HCT116 (cell line): ENCODE data around the gene DAPK3. TPM values are rescaled to one million over a fixed set of nuclear protein-coding genes. Genes with fewer than 3 reads are reported as not detected.

Experiments
- ATAC-seq: fragments of 200-7000 bp; cut with Tn5 transposase; 2 replicates; pipeline ENCODE4 v1.9.1; 2020; ENCODE audit warnings: mild to moderate bottlenecking, moderate library complexity
- BruUV-seq: library from RNA; stranded (reverse); fragments of 400-500 nt; replicated peaks from 2 replicates; lab custom pipeline; 2021; lab: Mats Ljungman, UMichigan
- CTCF ChIA-PET: fragments of 300-600 bp; sonication (Branson Sonifier 250); formaldehyde crosslinking; loops from one replicate; lab custom pipeline; 2021; ENCODE audit warnings: antibody characterized with exemption; lab: Charles Lee
- POLR2A ChIA-PET: fragments of 300-600, 350-600 bp; sonication (Branson Sonifier 250); formaldehyde crosslinking; loops from one replicate; lab custom pipeline; 2021; ENCODE audit warnings: antibody characterized with exemption; lab: Charles Lee
- RAD21 ChIA-PET, 2 experiments: fragments of 300-600 bp; sonication (Branson Sonifier 250); formaldehyde crosslinking; loops; one replicate each; lab custom pipeline; 2023; ENCODE audit warnings: low total read pairs in 2 of 2; ENCODE audit not compliant: uncharacterized antibody in 2 of 2, unreplicated experiment in 2 of 2, low non-redundant PET in 1 of 2; lab: Charles Lee
- DNase-seq: peaks from one replicate; pipeline ENCODE4 v3.0.0-alpha.2; 2010; ENCODE audit warnings: low read depth, low spot score
- H2AFZ ChIP-seq: fragments of 200-600 bp; shearing (Covaris generic), sonication (generic); 2 replicates; pipeline ENCODE4 v1.6.1; 2017; ENCODE audit warnings: low read depth, mixed run types, mixed read lengths, antibody characterized with exemption, low read length; ENCODE audit not compliant: poor library complexity, severe bottlenecking
- H3K27ac ChIP-seq: 2 replicates; pipeline ENCODE4 v1.5.1; 2012; ENCODE audit warnings: low read depth, low read length
- H3K27me3 ChIP-seq: fragments of 200-600 bp; sonication (generic); 2 replicates; pipeline ENCODE4 v1.6.1; 2016; ENCODE audit warnings: mixed run types, low read length, mixed read lengths; ENCODE audit not compliant: insufficient read depth
- H3K36me3 ChIP-seq, 2 experiments: fragments of 200-500 bp in 1 of 2; fragments of 200-600 bp in 1 of 2; sonication (Bioruptor generic) in 1 of 2; sonication (generic) in 1 of 2; 2 replicates each; pipeline versions ENCODE4 v1.5.1 to v1.6.1; 2014 to 2016; ENCODE audit warnings: low read length in 2 of 2, inconsistent platforms in 1 of 2, mixed read lengths in 1 of 2, mixed run types in 1 of 2; ENCODE audit not compliant: insufficient read depth in 2 of 2, control insufficient read depth in 1 of 2
- H3K4me1 ChIP-seq, 2 experiments: fragments of 200-600 bp in 1 of 2; sonication (generic) in 1 of 2; 2 replicates each; pipeline versions ENCODE4 v1.5.1 to v1.6.1; 2012 to 2017; ENCODE audit warnings: low read length in 2 of 2, inconsistent platforms in 1 of 2, mild to moderate bottlenecking in 1 of 2, mixed read lengths in 1 of 2, mixed run types in 1 of 2, moderate library complexity in 1 of 2; ENCODE audit not compliant: insufficient read depth in 2 of 2, control insufficient read depth in 1 of 2
- H3K4me2 ChIP-seq: fragments of 200-600 bp; sonication (generic); 2 replicates; pipeline ENCODE4 v1.6.1; 2017; ENCODE audit warnings: mixed run types, low read length, mixed read lengths
- H3K4me3 ChIP-seq, 2 experiments: fragments of 200-600 bp in 1 of 2; sonication (generic) in 1 of 2; replicated peaks in 1 of 2; 2 replicates each; pipeline ENCODE4 v1.5.1; 2011 to 2016; ENCODE audit warnings: low read length in 2 of 2, control low read depth in 1 of 2, low read depth in 1 of 2, mild to moderate bottlenecking in 1 of 2, mixed read lengths in 1 of 2, mixed run types in 1 of 2
- H3K79me2 ChIP-seq: fragments of 200-600 bp; sonication (generic); 2 replicates; pipeline ENCODE4 v1.6.1; 2017; ENCODE audit warnings: mild to moderate bottlenecking, mixed run types, low read length, moderate library complexity, mixed read lengths; ENCODE audit not compliant: insufficient read depth
- H3K9ac ChIP-seq: fragments of 200-600 bp; sonication (generic); 2 replicates; pipeline ENCODE4 v1.6.1; 2016; ENCODE audit warnings: low read length, mixed read lengths
- H3K9me2 ChIP-seq: fragments of 200-600 bp; sonication (generic), shearing (Covaris generic); 2 replicates; pipeline ENCODE4 v1.6.1; 2017; ENCODE audit warnings: mixed run types, mild to moderate bottlenecking, moderate library complexity; ENCODE audit not compliant: insufficient read depth
- H3K9me3 ChIP-seq, 2 experiments: fragments of 200-500 bp in 1 of 2; fragments of 200-600 bp in 1 of 2; sonication (Bioruptor generic) in 1 of 2; sonication (generic) in 1 of 2; 2 replicates each; pipeline ENCODE4 v1.6.1; 2014 to 2017; ENCODE audit warnings: low read length in 2 of 2, mixed read lengths in 2 of 2, inconsistent platforms in 1 of 2, low read depth in 1 of 2, mild to moderate bottlenecking in 1 of 2, mixed run types in 1 of 2, moderate library complexity in 1 of 2; ENCODE audit not compliant: control insufficient read depth in 1 of 2, insufficient read depth in 1 of 2
- H4K20me1 ChIP-seq: fragments of 200-600 bp; sonication (generic), shearing (Covaris generic); 2 replicates; pipeline ENCODE4 v1.6.1; 2017; ENCODE audit warnings: mixed run types, mild to moderate bottlenecking, moderate library complexity; ENCODE audit not compliant: insufficient read depth
- CEBPB ChIP-seq: IDR thresholded peaks from 2 replicates; pipeline ENCODE4 v1.6.1; 2012; ENCODE audit warnings: low read depth
- EGR1 ChIP-seq: IDR thresholded peaks from 2 replicates; pipeline ENCODE4 v1.6.1; 2012; ENCODE audit warnings: low read depth
- ELF1 ChIP-seq: IDR thresholded peaks from 2 replicates; pipeline ENCODE4 v1.6.1; 2012; ENCODE audit warnings: low read depth, borderline replicate concordance
- FOSL1 ChIP-seq: IDR thresholded peaks from 2 replicates; pipeline ENCODE4 v1.6.1; 2012; ENCODE audit warnings: low read depth
- POLR2AphosphoS5 ChIP-seq: IDR thresholded peaks from 2 replicates; pipeline ENCODE4 v1.6.1; 2011; ENCODE audit warnings: mild to moderate bottlenecking, low read depth, low read length, moderate library complexity
- RAD21 ChIP-seq: IDR thresholded peaks from 2 replicates; pipeline ENCODE4 v1.6.1; 2012; ENCODE audit warnings: low read depth, mild to moderate bottlenecking
- SIN3A ChIP-seq: IDR thresholded peaks from 2 replicates; pipeline ENCODE4 v1.6.1; 2012; ENCODE audit warnings: low read depth
- SP1 ChIP-seq: IDR thresholded peaks from 2 replicates; pipeline ENCODE4 v1.6.1; 2012; ENCODE audit warnings: low read depth
- SRF ChIP-seq: IDR thresholded peaks from 2 replicates; pipeline ENCODE4 v1.6.1; 2012; ENCODE audit warnings: low read depth
- TCF7L2 ChIP-seq: IDR thresholded peaks from 2 replicates; pipeline ENCODE4 v1.7.0; 2011; ENCODE audit warnings: borderline replicate concordance, inconsistent platforms; ENCODE audit not compliant: insufficient read depth, insufficient read length; ENCODE audit errors: extremely low read depth
- ZNF274 ChIP-seq: fragments of 200-500 bp; sonication (Bioruptor generic); IDR thresholded peaks from 2 replicates; pipeline ENCODE4 v1.6.1; 2014; ENCODE audit warnings: mild to moderate bottlenecking, low read depth, low read length, inconsistent platforms
- intact Hi-C: fragments of 100-400 bp; cut with micrococcal nuclease; formaldehyde crosslinking; loops from 2 replicates; pipeline ENCODE4 v1.10.0; 2022
- total RNA-seq: library from RNA; stranded (reverse); gene quantifications from one replicate; pipeline ENCODE4 v1.2.1, GENCODE V29; 2021; ENCODE audit not compliant: unreplicated experiment
- TF ChIP-seq, protein P1 (sequence below): IDR thresholded peaks from 2 replicates; pipeline ENCODE4 v1.6.1; 2011; ENCODE audit warnings: mild to moderate bottlenecking, low read length, moderate library complexity; ENCODE audit not compliant: insufficient replicate concordance; ENCODE audit errors: extremely low read depth
- TF ChIP-seq, protein P2 (sequence below): IDR thresholded peaks from 2 replicates; pipeline ENCODE4 v1.6.1; 2012
- TF ChIP-seq, protein P3 (sequence below): IDR thresholded peaks from 2 replicates; pipeline ENCODE4 v1.6.1; 2012

Gene DAPK3
- total RNA-seq, 1 experiment from 2014 or later, result 54.8 TPM

- DNase-seq (no peak), ATAC-seq (no peak)
- peaks cover 75% of the 10 kb centered on the region for H3K79me2 ChIP-seq
- RAD21 ChIA-PET, result no interaction called here
- no peaks in the 10 kb centered on the region for H4K20me1 ChIP-seq
- H3K9me2 ChIP-seq, result no peaks in the 10 kb centered on the region
- BruUV-seq, result no TSS peak
- peaks cover 3 to 5% of the 10 kb centered on the region in 2 experiments; a peak in 3 of 4 replicates for H3K36me3 ChIP-seq
- CTCF ChIA-PET, result no interaction called here
- no peak overlapping the region for H2AFZ ChIP-seq
- POLR2A ChIA-PET, result no interaction called here
- no peak overlapping the region for H3K27ac ChIP-seq
- no peak overlapping the region for H3K4me3 ChIP-seq
- intact Hi-C loops, result no loop called here
- no peaks in the 10 kb centered on the region for H3K9me3 ChIP-seq
- H3K9ac ChIP-seq, result no peak overlapping the region
- TF ChIP-seq, protein P1, sequence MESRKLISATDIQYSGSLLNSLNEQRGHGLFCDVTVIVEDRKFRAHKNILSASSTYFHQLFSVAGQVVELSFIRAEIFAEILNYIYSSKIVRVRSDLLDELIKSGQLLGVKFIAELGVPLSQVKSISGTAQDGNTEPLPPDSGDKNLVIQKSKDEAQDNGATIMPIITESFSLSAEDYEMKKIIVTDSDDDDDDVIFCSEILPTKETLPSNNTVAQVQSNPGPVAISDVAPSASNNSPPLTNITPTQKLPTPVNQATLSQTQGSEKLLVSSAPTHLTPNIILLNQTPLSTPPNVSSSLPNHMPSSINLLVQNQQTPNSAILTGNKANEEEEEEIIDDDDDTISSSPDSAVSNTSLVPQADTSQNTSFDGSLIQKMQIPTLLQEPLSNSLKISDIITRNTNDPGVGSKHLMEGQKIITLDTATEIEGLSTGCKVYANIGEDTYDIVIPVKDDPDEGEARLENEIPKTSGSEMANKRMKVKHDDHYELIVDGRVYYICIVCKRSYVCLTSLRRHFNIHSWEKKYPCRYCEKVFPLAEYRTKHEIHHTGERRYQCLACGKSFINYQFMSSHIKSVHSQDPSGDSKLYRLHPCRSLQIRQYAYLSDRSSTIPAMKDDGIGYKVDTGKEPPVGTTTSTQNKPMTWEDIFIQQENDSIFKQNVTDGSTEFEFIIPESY, result no peak
- TF ChIP-seq SRF, result no peak
- TF ChIP-seq, protein P2, sequence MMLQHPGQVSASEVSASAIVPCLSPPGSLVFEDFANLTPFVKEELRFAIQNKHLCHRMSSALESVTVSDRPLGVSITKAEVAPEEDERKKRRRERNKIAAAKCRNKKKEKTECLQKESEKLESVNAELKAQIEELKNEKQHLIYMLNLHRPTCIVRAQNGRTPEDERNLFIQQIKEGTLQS, result no peak
- TF ChIP-seq RAD21, result no peak
- TF ChIP-seq ZNF274, result no peak
- no peak for TF ChIP-seq EGR1
- TF ChIP-seq FOSL1, result no peak
- TF ChIP-seq SIN3A, result no peak
- TF ChIP-seq TCF7L2, result no peak
- TF ChIP-seq CEBPB, result no peak
- TF ChIP-seq POLR2AphosphoS5, result no peak
- no peak for TF ChIP-seq SP1
- TF ChIP-seq ELF1, result no peak
- TF ChIP-seq, protein P3, sequence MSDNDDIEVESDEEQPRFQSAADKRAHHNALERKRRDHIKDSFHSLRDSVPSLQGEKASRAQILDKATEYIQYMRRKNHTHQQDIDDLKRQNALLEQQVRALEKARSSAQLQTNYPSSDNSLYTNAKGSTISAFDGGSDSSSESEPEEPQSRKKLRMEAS, result no peak
- H3K27me3 ChIP-seq, result no peaks in the 10 kb centered on the region
- H3K4me1 ChIP-seq, result no peaks in the 10 kb centered on the region
- H3K4me2 ChIP-seq, result no peak overlapping the region
Measured at GRCh38 chr19:4016903-4017638, 46.2 kb upstream of the DAPK3 start.
